ENCODE measurements around the gene CIB2. TPM values are rescaled to one million over a fixed set of nuclear protein-coding genes. Genes with fewer than 3 reads are reported as not detected.

The CIB2 gene
- polyA plus RNA-seq, 1 donor (not counting 4 experiments of a cell fraction or from before 2014, with no cell fraction given): 4.1 TPM

DNA sequence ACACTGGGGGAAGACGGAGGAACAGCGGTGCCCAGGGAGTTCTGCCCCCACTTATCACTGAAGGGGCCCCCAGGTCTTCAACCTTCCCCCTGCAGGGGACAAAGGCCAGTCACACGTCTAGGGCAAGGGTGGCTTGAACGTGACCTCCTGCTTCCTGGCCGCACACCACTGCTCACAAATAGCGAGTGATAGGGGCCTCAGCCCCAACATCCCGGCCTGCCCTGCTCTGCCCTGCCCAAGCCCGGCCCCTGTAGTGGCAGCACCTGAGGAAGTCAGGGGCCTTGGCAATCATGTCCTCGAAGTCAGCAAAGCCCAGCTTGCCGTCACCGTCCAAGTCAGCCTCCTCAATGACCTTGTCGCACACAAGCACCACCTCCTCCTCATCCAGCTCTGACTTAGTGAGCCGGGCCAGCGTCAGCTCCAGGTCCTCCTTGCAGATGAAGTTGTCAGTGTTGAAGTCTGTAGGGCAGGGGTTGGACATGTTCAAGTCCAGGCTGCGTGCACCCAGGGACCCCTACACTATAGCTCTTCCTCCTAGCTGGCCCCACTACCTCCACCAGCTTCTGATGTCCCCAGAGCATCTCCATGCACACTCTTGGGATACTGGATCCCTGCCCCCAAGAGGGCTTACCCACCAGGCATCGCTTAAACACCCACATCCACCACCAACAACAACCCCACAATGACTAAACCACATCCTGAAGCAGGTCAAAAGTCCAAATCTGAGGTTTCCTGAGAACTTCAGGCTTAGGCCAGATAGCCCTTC, 25.6 kb downstream of the CIB2 start:
- DNase-seq (ENCODE audit: low read depth, low spot score): no peak
- H2AFZ ChIP-seq (ENCODE audit: control insufficient read depth, low read length): no peak overlapping the region
- no peak overlapping the region for H3K9ac ChIP-seq (ENCODE audit: control insufficient read depth, extremely low read depth, insufficient read depth, low read length)
- H3K9me3 ChIP-seq (ENCODE audit: control insufficient read depth, low read depth, low read length): no peaks in the 10 kb centered on the region
- H3K79me2 ChIP-seq (ENCODE audit: control insufficient read depth, insufficient read depth, low read length): no peaks in the 10 kb centered on the region
- no peak for FAIRE-seq
- H3K36me3 ChIP-seq (ENCODE audit: control insufficient read depth in 2 of 2, extremely low read depth in 1 of 2, insufficient read depth in 2 of 2, low read length in 2 of 2): no peaks in the 10 kb centered on the region
- H3K27ac ChIP-seq (ENCODE audit: control insufficient read depth, insufficient read depth, low read length): no peak overlapping the region
- H3K4me1 ChIP-seq (ENCODE audit: control insufficient read depth, extremely low read depth, insufficient read depth, low read length): no peaks in the 10 kb centered on the region
- TF ChIP-seq, protein P1, sequence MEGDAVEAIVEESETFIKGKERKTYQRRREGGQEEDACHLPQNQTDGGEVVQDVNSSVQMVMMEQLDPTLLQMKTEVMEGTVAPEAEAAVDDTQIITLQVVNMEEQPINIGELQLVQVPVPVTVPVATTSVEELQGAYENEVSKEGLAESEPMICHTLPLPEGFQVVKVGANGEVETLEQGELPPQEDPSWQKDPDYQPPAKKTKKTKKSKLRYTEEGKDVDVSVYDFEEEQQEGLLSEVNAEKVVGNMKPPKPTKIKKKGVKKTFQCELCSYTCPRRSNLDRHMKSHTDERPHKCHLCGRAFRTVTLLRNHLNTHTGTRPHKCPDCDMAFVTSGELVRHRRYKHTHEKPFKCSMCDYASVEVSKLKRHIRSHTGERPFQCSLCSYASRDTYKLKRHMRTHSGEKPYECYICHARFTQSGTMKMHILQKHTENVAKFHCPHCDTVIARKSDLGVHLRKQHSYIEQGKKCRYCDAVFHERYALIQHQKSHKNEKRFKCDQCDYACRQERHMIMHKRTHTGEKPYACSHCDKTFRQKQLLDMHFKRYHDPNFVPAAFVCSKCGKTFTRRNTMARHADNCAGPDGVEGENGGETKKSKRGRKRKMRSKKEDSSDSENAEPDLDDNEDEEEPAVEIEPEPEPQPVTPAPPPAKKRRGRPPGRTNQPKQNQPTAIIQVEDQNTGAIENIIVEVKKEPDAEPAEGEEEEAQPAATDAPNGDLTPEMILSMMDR (optimal IDR thresholded peaks at IDR 0.05 in 1 of 3, IDR thresholded peaks at IDR 0.05 in 1 of 3, conservative IDR thresholded peaks at IDR 0.05 in 1 of 3; ENCODE audit: extremely low read depth in 1 of 3, insufficient read depth in 2 of 3, low read length in 3 of 3): no peak
- TF ChIP-seq EZH2 (IDR thresholded peaks at IDR 0.05; ENCODE audit: low read length): no peak
- H3K27me3 ChIP-seq (ENCODE audit: control insufficient read depth, extremely low read depth, insufficient read depth, low read length): no peaks in the 10 kb centered on the region
- dilution Hi-C loops (cut with MboI; ENCODE audit: extremely low pct_ligation_motif_present, low sequenced_read_pairs): no loop called here
- H4K20me1 ChIP-seq (ENCODE audit: control insufficient read depth, extremely low read depth, insufficient read depth, low read length): no peaks in the 10 kb centered on the region
- no peak overlapping the region for H3K4me2 ChIP-seq (ENCODE audit: control insufficient read depth, extremely low read depth, insufficient read depth, low read depth, low read length)
- H3K4me3 ChIP-seq (ENCODE audit: control insufficient read depth in 2 of 3, extremely low read depth in 1 of 3, insufficient read depth in 2 of 3, low read depth in 1 of 3, low read length in 3 of 3): no peak overlapping the region
- H3K9me1 ChIP-seq (ENCODE audit: control insufficient read depth, extremely low read depth, insufficient read depth, low read length): no peaks in the 10 kb centered on the region

DNA sequence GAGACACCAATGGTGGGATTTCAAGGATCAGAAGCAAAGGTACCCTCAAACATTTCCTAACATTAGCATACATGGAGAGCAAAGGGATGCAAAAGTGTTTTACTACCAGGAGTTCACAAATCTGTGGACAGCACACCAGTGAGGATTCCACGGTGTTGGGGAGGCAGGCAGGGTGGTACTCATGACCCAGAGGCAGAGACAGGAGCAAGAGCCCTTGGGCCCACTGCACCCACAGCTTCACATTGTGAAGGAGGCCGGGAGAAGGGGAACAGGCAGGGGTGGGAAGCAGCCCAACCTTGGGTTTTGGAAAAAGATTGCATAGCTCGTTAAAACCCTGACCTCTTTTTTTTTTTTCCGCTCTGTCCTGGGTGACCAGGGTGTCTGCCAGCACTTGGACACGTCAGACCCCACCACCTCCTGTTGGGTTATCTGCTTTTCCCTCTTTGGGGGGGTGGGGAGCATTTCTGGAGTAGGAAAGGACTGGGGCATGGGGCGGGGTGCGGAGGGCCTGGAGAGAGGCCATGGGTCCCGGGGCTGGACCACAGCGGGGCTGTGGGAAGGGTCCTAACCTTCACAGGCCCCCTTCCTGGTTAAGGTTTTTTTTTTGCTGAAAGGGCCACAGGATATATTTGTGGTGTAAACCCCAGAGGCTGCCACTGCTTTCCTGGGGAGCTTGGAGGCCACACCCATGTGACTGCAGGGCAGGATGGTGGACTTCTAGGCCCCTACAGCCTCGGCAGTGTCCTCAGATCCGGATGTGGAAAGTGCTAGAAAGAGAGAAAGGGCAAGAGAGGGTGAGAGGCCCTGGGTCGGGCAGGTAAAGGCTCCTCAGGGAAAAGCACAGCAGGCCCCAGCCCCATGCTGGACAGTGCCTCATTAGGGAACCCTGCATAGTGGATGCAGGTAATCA, 26.4 kb downstream of the CIB2 start:
- no peaks in the 10 kb centered on the region for H3K79me2 ChIP-seq (ENCODE audit: control insufficient read depth, insufficient read depth, low read length)
- no peak overlapping the region for H3K27ac ChIP-seq (ENCODE audit: control insufficient read depth, insufficient read depth, low read length)
- H3K9me3 ChIP-seq (ENCODE audit: control insufficient read depth, low read depth, low read length): no peaks in the 10 kb centered on the region
- dilution Hi-C loops (cut with MboI; ENCODE audit: extremely low pct_ligation_motif_present, low sequenced_read_pairs): no loop called here
- H3K4me1 ChIP-seq (ENCODE audit: control insufficient read depth, extremely low read depth, insufficient read depth, low read length): no peaks in the 10 kb centered on the region
- H3K4me2 ChIP-seq (ENCODE audit: control insufficient read depth, extremely low read depth, insufficient read depth, low read depth, low read length): no peak overlapping the region
- H3K27me3 ChIP-seq (ENCODE audit: control insufficient read depth, extremely low read depth, insufficient read depth, low read length): no peaks in the 10 kb centered on the region
- no peak overlapping the region for H2AFZ ChIP-seq (ENCODE audit: control insufficient read depth, low read length)
- H4K20me1 ChIP-seq (ENCODE audit: control insufficient read depth, extremely low read depth, insufficient read depth, low read length): no peaks in the 10 kb centered on the region
- H3K36me3 ChIP-seq (ENCODE audit: control insufficient read depth in 2 of 2, extremely low read depth in 1 of 2, insufficient read depth in 2 of 2, low read length in 2 of 2): no peaks in the 10 kb centered on the region
- TF ChIP-seq, protein P1 (optimal IDR thresholded peaks at IDR 0.05 in 1 of 3, IDR thresholded peaks at IDR 0.05 in 1 of 3, conservative IDR thresholded peaks at IDR 0.05 in 1 of 3; ENCODE audit: extremely low read depth in 1 of 3, insufficient read depth in 2 of 3, low read length in 3 of 3): no peak
- TF ChIP-seq EZH2 (IDR thresholded peaks at IDR 0.05; ENCODE audit: low read length): no peak
- H3K9ac ChIP-seq (ENCODE audit: control insufficient read depth, extremely low read depth, insufficient read depth, low read length): no peak overlapping the region
- DNase-seq (ENCODE audit: low read depth, low spot score) (no peak), FAIRE-seq (no peak)
- no peak overlapping the region for H3K4me3 ChIP-seq (ENCODE audit: control insufficient read depth in 2 of 3, extremely low read depth in 1 of 3, insufficient read depth in 2 of 3, low read depth in 1 of 3, low read length in 3 of 3)
- H3K9me1 ChIP-seq (ENCODE audit: control insufficient read depth, extremely low read depth, insufficient read depth, low read length): no peaks in the 10 kb centered on the region

All from keratinocyte (primary cell).